HEK293 (cell line): ENCODE results near the gene MGMT.

Source experiments
- CTCF ChIA-PET: fragments of 350-600 bp; formaldehyde crosslinking; extraction: SDS; loops from one replicate; lab custom pipeline; 2021; ENCODE audit warnings: antibody characterized with exemption; lab: Yijun Ruan, JAX
- POLR2A ChIA-PET: fragments of 300-600 bp; formaldehyde crosslinking; extraction: SDS; loops from one replicate; lab custom pipeline; 2020; ENCODE audit warnings: antibody characterized with exemption, inconsistent platforms; lab: Yijun Ruan, JAX
- H3K27ac ChIP-seq: fragments of 200-500 bp; sonication (Bioruptor generic); 2 replicates; pipeline ENCODE4 v1.5.1; 2014; ENCODE audit warnings: low read depth, low read length, control low read depth, inconsistent platforms; ENCODE audit errors: extremely low read depth
- H3K36me3 ChIP-seq, 2 experiments: fragments of 200-500 bp in 1 of 2; sonication (Bioruptor generic) in 1 of 2; 1 replicate in 1 of 2; 2 replicates in 1 of 2; pipeline ENCODE4 v1.5.1; 2014 to 2017; ENCODE audit warnings: inconsistent platforms in 2 of 2, low read length in 2 of 2; ENCODE audit not compliant: control insufficient read depth in 2 of 2, insufficient read depth in 1 of 2
- H3K4me1 ChIP-seq: fragments of 200-500 bp; sonication (Bioruptor generic); 2 replicates; pipeline ENCODE4 v1.5.1; 2014; ENCODE audit warnings: mild to moderate bottlenecking, low read length, inconsistent platforms; ENCODE audit not compliant: control insufficient read depth, insufficient read depth
- H3K4me3 ChIP-seq: 2 replicates; pipeline ENCODE4 v1.5.1; 2011; ENCODE audit warnings: low read depth, mild to moderate bottlenecking, control low read depth, low read length, moderate library complexity
- H3K9me3 ChIP-seq: fragments of 200-500 bp; sonication (Bioruptor generic); 2 replicates; pipeline ENCODE4 v1.5.1; 2014; ENCODE audit warnings: low read depth, low read length, inconsistent platforms; ENCODE audit not compliant: control insufficient read depth, insufficient read depth
- GLIS1 ChIP-seq: fragments of 450-650 bp; formaldehyde crosslinking; IDR thresholded peaks from 2 replicates; pipeline ENCODE4 v1.5.1; 2016; ENCODE audit warnings: missing biosample characterization, missing genetic modification characterization
- KLF10 ChIP-seq: fragments of 450-650 bp; IDR thresholded peaks from 2 replicates; pipeline ENCODE4 v1.5.1; 2018; ENCODE audit warnings: missing biosample characterization, mild to moderate bottlenecking, missing genetic modification characterization
- OVOL3 ChIP-seq: fragments of 450-650 bp; formaldehyde crosslinking; IDR thresholded peaks from 2 replicates; pipeline ENCODE4 v1.5.1; 2016; ENCODE audit warnings: missing biosample characterization, missing genetic modification characterization
- SP7 ChIP-seq: fragments of 450-650 bp; formaldehyde crosslinking; IDR thresholded peaks from 2 replicates; pipeline ENCODE4 v1.5.1; 2016; ENCODE audit warnings: missing biosample characterization, missing genetic modification characterization
- WT1 ChIP-seq: fragments of 450-650 bp; formaldehyde crosslinking; IDR thresholded peaks from 2 replicates; pipeline ENCODE4 v1.5.1; 2016; ENCODE audit warnings: missing biosample characterization, missing genetic modification characterization
- ZBTB6 ChIP-seq: fragments of 450-650 bp; formaldehyde crosslinking; IDR thresholded peaks from 2 replicates; pipeline ENCODE4 v1.5.1; 2017; ENCODE audit warnings: missing biosample characterization, missing genetic modification characterization
- ZIC2 ChIP-seq: fragments of 450-650 bp; formaldehyde crosslinking; IDR thresholded peaks from 2 replicates; pipeline ENCODE4 v1.5.1; 2016; ENCODE audit warnings: missing biosample characterization, missing genetic modification characterization
- ZNF114 ChIP-seq: fragments of 450-650 bp; formaldehyde crosslinking; IDR thresholded peaks from 2 replicates; pipeline ENCODE4 v1.5.0; 2017; ENCODE audit warnings: missing biosample characterization, missing genetic modification characterization
- ZNF19 ChIP-seq: fragments of 450-650 bp; formaldehyde crosslinking; IDR thresholded peaks from 2 replicates; pipeline ENCODE4; 2016; ENCODE audit warnings: missing biosample characterization, missing genetic modification characterization, low read depth
- ZNF2 ChIP-seq: fragments of 450-650 bp; formaldehyde crosslinking; IDR thresholded peaks from 2 replicates; pipeline ENCODE4 v1.5.1; 2016; ENCODE audit warnings: missing biosample characterization, missing genetic modification characterization
- ZNF248 ChIP-seq: fragments of 450-650 bp; formaldehyde crosslinking; IDR thresholded peaks from 2 replicates; pipeline ENCODE4 v1.5.1; 2017; ENCODE audit warnings: missing biosample characterization, missing genetic modification characterization
- ZNF280D ChIP-seq: fragments of 450-650 bp; formaldehyde crosslinking; IDR thresholded peaks from 2 replicates; pipeline ENCODE4 v1.5.1; 2016; ENCODE audit warnings: missing biosample characterization, missing genetic modification characterization
- ZNF292 ChIP-seq: fragments of 450-650 bp; formaldehyde crosslinking; IDR thresholded peaks from 2 replicates; pipeline ENCODE4 v1.5.1; 2016; ENCODE audit warnings: low read depth, missing biosample characterization, missing genetic modification characterization, borderline replicate concordance
- ZNF324 ChIP-seq: fragments of 450-650 bp; formaldehyde crosslinking; IDR thresholded peaks from 2 replicates; pipeline ENCODE4 v1.5.1; 2016; ENCODE audit warnings: missing biosample characterization, missing genetic modification characterization
- ZNF544 ChIP-seq: fragments of 450-650 bp; formaldehyde crosslinking; IDR thresholded peaks from 2 replicates; pipeline ENCODE4 v1.5.0; 2017; ENCODE audit warnings: missing biosample characterization, missing genetic modification characterization
- ZNF555 ChIP-seq: fragments of 450-650 bp; formaldehyde crosslinking; conservative IDR thresholded peaks from 2 replicates; pipeline ENCODE4 v1.5.1; 2017; ENCODE audit warnings: missing biosample characterization, mild to moderate bottlenecking, missing genetic modification characterization, inconsistent platforms
- ZNF600 ChIP-seq: fragments of 450-650 bp; formaldehyde crosslinking; IDR thresholded peaks from 2 replicates; pipeline ENCODE4 v1.5.1; 2016; ENCODE audit warnings: missing biosample characterization, missing genetic modification characterization
- ZNF658 ChIP-seq: fragments of 450-650 bp; formaldehyde crosslinking; IDR thresholded peaks from 2 replicates; pipeline ENCODE4; 2016; ENCODE audit warnings: missing biosample characterization, missing genetic modification characterization
- ZNF692 ChIP-seq: fragments of 450-650 bp; formaldehyde crosslinking; IDR thresholded peaks from 2 replicates; pipeline ENCODE4 v1.5.1; 2016; ENCODE audit warnings: missing biosample characterization, missing genetic modification characterization
- ZNF707 ChIP-seq: fragments of 450-650 bp; formaldehyde crosslinking; IDR thresholded peaks from 2 replicates; pipeline ENCODE4 v1.5.1; 2016; ENCODE audit warnings: missing biosample characterization, missing genetic modification characterization
- ZXDB ChIP-seq: fragments of 450-650 bp; formaldehyde crosslinking; IDR thresholded peaks from 2 replicates; pipeline ENCODE4 v1.5.1; 2016; ENCODE audit warnings: missing biosample characterization, missing genetic modification characterization
- TF ChIP-seq, protein P1 (sequence below): fragments of 450-650 bp; formaldehyde crosslinking; IDR thresholded peaks from 2 replicates; pipeline ENCODE4 v1.5.1; 2016; ENCODE audit warnings: missing biosample characterization, missing genetic modification characterization
- TF ChIP-seq, protein P2 (sequence below): fragments of 450-650 bp; formaldehyde crosslinking; IDR thresholded peaks from 2 replicates; pipeline ENCODE4 v1.5.1; 2016; ENCODE audit warnings: missing biosample characterization, missing genetic modification characterization
- TF ChIP-seq, protein P3 (sequence below): sonication (generic); formaldehyde crosslinking; IDR thresholded peaks from 2 replicates; pipeline ENCODE4 v1.8.1; 2022; ENCODE audit warnings: mild to moderate bottlenecking, moderate library complexity, missing genetic modification reagents

The MGMT gene

DNA sequence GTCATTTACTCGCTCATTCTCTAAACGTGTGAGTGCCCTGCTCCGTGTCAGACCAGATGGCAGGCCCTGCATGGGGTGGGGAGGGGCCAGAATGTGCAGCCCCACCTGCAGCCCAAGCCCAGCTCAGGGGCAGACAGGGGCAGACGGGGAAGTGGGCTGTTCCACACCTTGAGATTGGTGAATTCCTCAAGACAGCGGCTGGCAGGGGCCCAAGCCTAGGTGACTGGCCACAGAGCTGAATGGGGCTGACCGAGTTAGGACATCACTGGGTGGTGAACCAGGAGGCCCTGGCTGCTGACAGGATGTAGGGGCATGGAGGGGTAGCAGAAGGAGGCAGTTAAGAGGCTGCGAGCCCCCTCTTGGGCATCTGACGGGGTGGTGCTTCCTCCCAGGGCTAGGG is 79.1 kb downstream of the MGMT start:
- POLR2A ChIA-PET: no interaction called here
- H3K9me3 ChIP-seq: no peaks in the 10 kb centered on the region
- H3K4me1 ChIP-seq: peaks cover 6% of the 10 kb centered on the region
- no peak overlapping the region for H3K27ac ChIP-seq
- H3K4me3 ChIP-seq: no peak overlapping the region
- TF ChIP-seq ZNF692 (tag by site-specific recombination): no peak
- no peak for TF ChIP-seq GLIS1 (tag by site-specific recombination)
- TF ChIP-seq ZBTB6 (tag by site-specific recombination): no peak
- no peaks in the 10 kb centered on the region for H3K36me3 ChIP-seq
- CTCF ChIA-PET: no interaction called here

- Histone ChIP-seq H3K4me1 (no peaks in the 10 kb centered on the region), H3K9me3 (no peaks in the 10 kb centered on the region), H3K36me3 (no peaks in the 10 kb centered on the region), H3K4me3 (no peak overlapping the region)
- CTCF ChIA-PET: interaction anchor here (1.3 kb wide), 1 partner anchor 111 kb away, joined by 4 read pairs; no protein-coding TSS in a partner anchor
- POLR2A ChIA-PET: no interaction called here
- no peak for TF ChIP-seq ZNF280D (tag by site-specific recombination)
- TF ChIP-seq ZNF658: no peak
- no peak for TF ChIP-seq OVOL3 (tag by site-specific recombination)
- TF ChIP-seq ZIC2: no peak
- no peak for TF ChIP-seq ZNF292 (tag by site-specific recombination)
- no peak for TF ChIP-seq ZNF114
- TF ChIP-seq ZNF555 (tag by site-specific recombination): no peak
- no peak for TF ChIP-seq ZXDB (tag by site-specific recombination)
- TF ChIP-seq ZNF248 (tag by site-specific recombination): no peak
- TF ChIP-seq WT1 (tag by site-specific recombination): no peak
- no peak for TF ChIP-seq ZNF19 (tag by site-specific recombination)
- no peak for TF ChIP-seq ZNF707 (tag by site-specific recombination)
- no peak for TF ChIP-seq ZNF2 (tag by site-specific recombination)
- TF ChIP-seq, all 188 proteins: peak for 0
- no peak overlapping the region for H3K27ac ChIP-seq
Observed at GRCh38 chr10:129547608-129548007, 80.6 kb downstream of the MGMT start.

GRCh38 chr10:129548600-129548999 is 81.6 kb downstream of the MGMT start:
- ChIA-PET CTCF (no interaction called here), POLR2A (no interaction called here)
- TF ChIP-seq, protein P1, sequence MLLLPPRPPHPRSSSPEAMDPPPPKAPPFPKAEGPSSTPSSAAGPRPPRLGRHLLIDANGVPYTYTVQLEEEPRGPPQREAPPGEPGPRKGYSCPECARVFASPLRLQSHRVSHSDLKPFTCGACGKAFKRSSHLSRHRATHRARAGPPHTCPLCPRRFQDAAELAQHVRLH (tag by site-specific recombination): no peak
- TF ChIP-seq ZNF600 (tag by site-specific recombination): no peak
- no peak for TF ChIP-seq ZXDB (tag by site-specific recombination)
- no peak for TF ChIP-seq ZNF544 (tag by site-specific recombination)
- TF ChIP-seq, protein P2, sequence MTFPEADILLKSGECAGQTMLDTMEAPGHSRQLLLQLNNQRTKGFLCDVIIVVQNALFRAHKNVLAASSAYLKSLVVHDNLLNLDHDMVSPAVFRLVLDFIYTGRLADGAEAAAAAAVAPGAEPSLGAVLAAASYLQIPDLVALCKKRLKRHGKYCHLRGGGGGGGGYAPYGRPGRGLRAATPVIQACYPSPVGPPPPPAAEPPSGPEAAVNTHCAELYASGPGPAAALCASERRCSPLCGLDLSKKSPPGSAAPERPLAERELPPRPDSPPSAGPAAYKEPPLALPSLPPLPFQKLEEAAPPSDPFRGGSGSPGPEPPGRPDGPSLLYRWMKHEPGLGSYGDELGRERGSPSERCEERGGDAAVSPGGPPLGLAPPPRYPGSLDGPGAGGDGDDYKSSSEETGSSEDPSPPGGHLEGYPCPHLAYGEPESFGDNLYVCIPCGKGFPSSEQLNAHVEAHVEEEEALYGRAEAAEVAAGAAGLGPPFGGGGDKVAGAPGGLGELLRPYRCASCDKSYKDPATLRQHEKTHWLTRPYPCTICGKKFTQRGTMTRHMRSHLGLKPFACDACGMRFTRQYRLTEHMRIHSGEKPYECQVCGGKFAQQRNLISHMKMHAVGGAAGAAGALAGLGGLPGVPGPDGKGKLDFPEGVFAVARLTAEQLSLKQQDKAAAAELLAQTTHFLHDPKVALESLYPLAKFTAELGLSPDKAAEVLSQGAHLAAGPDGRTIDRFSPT: no peak
- no peak for TF ChIP-seq ZNF324 (tag by site-specific recombination)
- TF ChIP-seq SP7: no peak
- TF ChIP-seq, protein P3, sequence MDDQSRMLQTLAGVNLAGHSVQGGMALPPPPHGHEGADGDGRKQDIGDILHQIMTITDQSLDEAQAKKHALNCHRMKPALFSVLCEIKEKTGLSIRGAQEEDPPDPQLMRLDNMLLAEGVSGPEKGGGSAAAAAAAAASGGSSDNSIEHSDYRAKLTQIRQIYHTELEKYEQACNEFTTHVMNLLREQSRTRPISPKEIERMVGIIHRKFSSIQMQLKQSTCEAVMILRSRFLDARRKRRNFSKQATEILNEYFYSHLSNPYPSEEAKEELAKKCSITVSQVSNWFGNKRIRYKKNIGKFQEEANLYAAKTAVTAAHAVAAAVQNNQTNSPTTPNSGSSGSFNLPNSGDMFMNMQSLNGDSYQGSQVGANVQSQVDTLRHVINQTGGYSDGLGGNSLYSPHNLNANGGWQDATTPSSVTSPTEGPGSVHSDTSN (CRISPR knock-in tag): no peak
- no peak for TF ChIP-seq KLF10 (tag by site-specific recombination)

More at GRCh38 chr10:129548600-129548999, 81.6 kb downstream of the MGMT start:
- Histone ChIP-seq H3K4me1 (no peaks in the 10 kb centered on the region), H3K36me3 (no peaks in the 10 kb centered on the region), H3K4me3 (no peak overlapping the region), H3K9me3 (no peaks in the 10 kb centered on the region), H3K27ac (no peak overlapping the region)
